ENCODE data around the gene KSR2. TPM values are rescaled to one million over a fixed set of nuclear protein-coding genes. Genes with fewer than 3 reads are reported as not detected.

Gene KSR2
- total RNA-seq, 2 experiments from 2014 or later = 0.03 to 0.15 TPM

DNA sequence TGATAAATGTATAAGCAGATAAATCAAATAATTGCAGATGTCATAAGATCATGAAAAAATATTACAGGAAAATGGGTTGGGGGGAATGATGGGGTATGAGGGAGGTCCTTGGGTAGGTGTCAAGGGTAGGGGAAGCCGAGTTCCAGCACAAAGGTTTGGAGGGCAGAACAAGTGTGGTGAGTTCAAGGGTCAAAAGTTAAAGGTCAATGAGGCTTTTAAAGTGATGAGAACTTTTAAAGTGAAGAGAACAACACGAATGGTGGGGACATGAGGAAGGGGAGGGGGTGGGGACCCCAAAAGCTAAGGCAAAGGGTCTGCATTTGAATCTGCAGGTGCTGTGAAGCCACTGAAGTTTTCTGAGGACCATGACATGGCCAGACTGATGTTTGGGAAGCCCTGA is 406.8 kb downstream of the KSR2 start:
- CTCF ChIA-PET (ENCODE audit: unreplicated experiment) = no interaction called here
- Histone ChIP-seq H3K4me1 (ENCODE audit: insufficient read depth, low read length, poor library complexity, severe bottlenecking) (no peaks in the 10 kb centered on the region), H3K4me3 (ENCODE audit: low read depth, low read length, poor library complexity, severe bottlenecking) (no peak overlapping the region), H3K9me3 (ENCODE audit: low read length) (no peaks in the 10 kb centered on the region), H3K79me2 (ENCODE audit: insufficient read depth, low read depth, low read length) (no peaks in the 10 kb centered on the region), H3K4me2 (ENCODE audit: low read length) (no peak overlapping the region), H3K36me3 (ENCODE audit: insufficient read depth, low read length) (no peaks in the 10 kb centered on the region), H2AFZ (ENCODE audit: low read length) (no peak overlapping the region), H3K27ac (ENCODE audit: low read depth, low read length, poor library complexity, severe bottlenecking) (no peak overlapping the region), H3K9me2 (ENCODE audit: insufficient read depth, low read length) (no peaks in the 10 kb centered on the region), H4K20me1 (ENCODE audit: insufficient read depth, low read length) (no peaks in the 10 kb centered on the region)
- TF ChIP-seq, protein P1, sequence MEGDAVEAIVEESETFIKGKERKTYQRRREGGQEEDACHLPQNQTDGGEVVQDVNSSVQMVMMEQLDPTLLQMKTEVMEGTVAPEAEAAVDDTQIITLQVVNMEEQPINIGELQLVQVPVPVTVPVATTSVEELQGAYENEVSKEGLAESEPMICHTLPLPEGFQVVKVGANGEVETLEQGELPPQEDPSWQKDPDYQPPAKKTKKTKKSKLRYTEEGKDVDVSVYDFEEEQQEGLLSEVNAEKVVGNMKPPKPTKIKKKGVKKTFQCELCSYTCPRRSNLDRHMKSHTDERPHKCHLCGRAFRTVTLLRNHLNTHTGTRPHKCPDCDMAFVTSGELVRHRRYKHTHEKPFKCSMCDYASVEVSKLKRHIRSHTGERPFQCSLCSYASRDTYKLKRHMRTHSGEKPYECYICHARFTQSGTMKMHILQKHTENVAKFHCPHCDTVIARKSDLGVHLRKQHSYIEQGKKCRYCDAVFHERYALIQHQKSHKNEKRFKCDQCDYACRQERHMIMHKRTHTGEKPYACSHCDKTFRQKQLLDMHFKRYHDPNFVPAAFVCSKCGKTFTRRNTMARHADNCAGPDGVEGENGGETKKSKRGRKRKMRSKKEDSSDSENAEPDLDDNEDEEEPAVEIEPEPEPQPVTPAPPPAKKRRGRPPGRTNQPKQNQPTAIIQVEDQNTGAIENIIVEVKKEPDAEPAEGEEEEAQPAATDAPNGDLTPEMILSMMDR (conservative IDR thresholded peaks at IDR 0.05; ENCODE audit: low read length) = no peak
- TF ChIP-seq EZH2phosphoT487 (IDR thresholded peaks at IDR 0.05; ENCODE audit: borderline replicate concordance, low read depth, low read length) = no peak
- intact Hi-C loops (cut with micrococcal nuclease; ENCODE audit: unreplicated experiment) = no loop called here
- POLR2A ChIA-PET = no interaction called here
- no peak for DNase-seq (ENCODE audit: low spot score)
- no TSS peak for BruUV-seq (replicated peaks)

DNA sequence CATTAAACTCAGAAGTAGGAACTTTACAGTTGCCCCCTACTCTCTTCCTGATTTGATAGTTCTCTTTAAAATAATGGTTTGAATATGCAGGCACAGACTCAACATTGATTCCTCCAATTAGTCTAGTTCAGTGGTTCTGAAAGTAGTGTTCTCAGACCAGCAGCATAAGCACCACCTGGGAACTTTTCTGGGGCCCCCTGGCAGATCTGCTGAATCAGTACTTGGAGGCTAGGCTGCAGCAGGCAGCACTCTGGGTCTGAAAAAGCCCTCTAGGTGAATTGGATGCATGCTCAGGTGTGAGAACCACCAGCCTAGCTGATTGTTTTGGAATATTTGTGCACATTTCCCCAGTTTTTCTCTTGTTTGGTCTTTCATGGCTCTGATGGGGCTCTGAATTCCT is 408.8 kb downstream of the KSR2 start:
- Histone ChIP-seq H3K9me2 (ENCODE audit: insufficient read depth, low read length) (no peaks in the 10 kb centered on the region), H3K79me2 (ENCODE audit: insufficient read depth, low read depth, low read length) (no peaks in the 10 kb centered on the region), H4K20me1 (ENCODE audit: insufficient read depth, low read length) (no peaks in the 10 kb centered on the region), H3K4me1 (ENCODE audit: insufficient read depth, low read length, poor library complexity, severe bottlenecking) (no peaks in the 10 kb centered on the region), H3K36me3 (ENCODE audit: insufficient read depth, low read length) (no peaks in the 10 kb centered on the region), H3K4me2 (ENCODE audit: low read length) (no peak overlapping the region), H2AFZ (ENCODE audit: low read length) (no peak overlapping the region), H3K4me3 (ENCODE audit: low read depth, low read length, poor library complexity, severe bottlenecking) (no peak overlapping the region), H3K27ac (ENCODE audit: low read depth, low read length, poor library complexity, severe bottlenecking) (no peak overlapping the region), H3K9me3 (ENCODE audit: low read length) (no peaks in the 10 kb centered on the region)
- BruUV-seq (replicated peaks) = no TSS peak
- no peak for TF ChIP-seq EZH2phosphoT487 (IDR thresholded peaks at IDR 0.05; ENCODE audit: borderline replicate concordance, low read depth, low read length)
- TF ChIP-seq, protein P1 (conservative IDR thresholded peaks at IDR 0.05; ENCODE audit: low read length) = no peak
- POLR2A ChIA-PET = no interaction called here
- intact Hi-C loops (cut with micrococcal nuclease; ENCODE audit: unreplicated experiment) = no loop called here
- CTCF ChIA-PET (ENCODE audit: unreplicated experiment) = no interaction called here
- DNase-seq (ENCODE audit: low spot score) = no peak

DNA sequence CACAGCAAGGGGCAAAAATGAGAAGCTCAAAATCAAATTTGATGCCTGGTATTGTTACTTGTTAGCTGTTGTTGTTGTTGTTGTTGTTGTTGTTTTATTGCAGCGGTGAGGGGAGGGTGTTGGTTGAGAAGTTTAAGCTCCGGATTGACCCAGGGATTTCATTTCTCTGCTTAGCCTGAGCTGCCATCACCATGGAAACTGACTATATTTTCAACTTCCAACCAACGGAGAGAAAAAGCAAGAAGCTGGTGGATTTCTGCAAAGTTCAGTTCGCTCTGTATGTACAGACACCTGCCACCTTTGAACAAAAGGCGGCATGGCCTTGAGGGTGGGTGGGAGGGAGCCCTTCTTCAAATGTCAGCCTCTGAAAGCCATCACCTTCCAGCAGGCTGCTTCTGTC is 412.9 kb downstream of the KSR2 start:
- BruUV-seq (replicated peaks) = no TSS peak
- intact Hi-C loops (cut with micrococcal nuclease; ENCODE audit: unreplicated experiment) = no loop called here
- H3K9me3 ChIP-seq (ENCODE audit: low read length) = no peaks in the 10 kb centered on the region
- H3K36me3 ChIP-seq (ENCODE audit: insufficient read depth, low read length) = no peaks in the 10 kb centered on the region
- no peaks in the 10 kb centered on the region for H3K9me2 ChIP-seq (ENCODE audit: insufficient read depth, low read length)
- H3K4me3 ChIP-seq (ENCODE audit: low read depth, low read length, poor library complexity, severe bottlenecking) = no peak overlapping the region
- no peaks in the 10 kb centered on the region for H3K79me2 ChIP-seq (ENCODE audit: insufficient read depth, low read depth, low read length)
- H3K4me2 ChIP-seq (ENCODE audit: low read length) = no peak overlapping the region
- no peak overlapping the region for H3K27ac ChIP-seq (ENCODE audit: low read depth, low read length, poor library complexity, severe bottlenecking)
- no peak overlapping the region for H2AFZ ChIP-seq (ENCODE audit: low read length)
- H4K20me1 ChIP-seq (ENCODE audit: insufficient read depth, low read length) = no peaks in the 10 kb centered on the region
- TF ChIP-seq EZH2phosphoT487 (IDR thresholded peaks at IDR 0.05; ENCODE audit: borderline replicate concordance, low read depth, low read length) = no peak
- TF ChIP-seq, protein P1 (conservative IDR thresholded peaks at IDR 0.05; ENCODE audit: low read length) = no peak
- H3K4me1 ChIP-seq (ENCODE audit: insufficient read depth, low read length, poor library complexity, severe bottlenecking) = no peaks in the 10 kb centered on the region
- no peak for DNase-seq (ENCODE audit: low spot score)
- ChIA-PET CTCF (ENCODE audit: unreplicated experiment) (no interaction called here), POLR2A (no interaction called here)

All from OCI-LY7 (cell line).